ENCODE measurements around the gene MRGPRF. TPM values are rescaled to one million over a fixed set of nuclear protein-coding genes. Genes with fewer than 3 reads are reported as not detected.

The MRGPRF gene
- total RNA-seq, 1 donor from 2014 or later: 1.2 TPM

- Histone ChIP-seq H3K36me3 (ENCODE audit: control insufficient read depth, insufficient read depth, low read length) (no peaks in the 10 kb centered on the region), H3K27me3 (ENCODE audit: control insufficient read depth, insufficient read depth, low read length) (no peaks in the 10 kb centered on the region), H3K4me3 (ENCODE audit: low read depth, low read length) (no peak overlapping the region)
- TF ChIP-seq CTCF (IDR thresholded peaks at IDR 0.05; ENCODE audit: insufficient read depth, low read length, poor library complexity, severe bottlenecking): no peak
- DNase-seq (ENCODE audit: low read depth): no peak
Measured at GRCh38 chr11:69018924-69019323, 5.9 kb upstream of the MRGPRF start.

DNA sequence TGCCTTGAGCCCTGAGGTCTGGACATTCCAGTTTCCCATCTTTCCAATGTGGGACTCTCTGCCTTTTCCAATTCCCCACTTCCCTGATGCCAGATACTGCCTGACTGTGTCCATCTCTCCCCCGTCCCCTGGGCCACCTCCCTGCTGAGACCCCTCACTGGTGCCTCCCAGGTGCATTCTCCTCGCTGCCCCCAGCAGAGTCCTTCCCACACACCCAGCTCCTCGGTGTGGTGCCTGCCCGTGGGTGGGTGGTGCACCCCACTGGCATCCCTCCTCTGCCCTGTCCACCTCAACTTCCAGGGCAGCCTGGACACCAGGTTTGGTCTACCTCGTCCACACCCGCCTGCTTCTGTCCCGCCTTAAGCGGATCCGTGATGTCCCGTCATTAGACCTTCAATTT, 4.9 kb upstream of the MRGPRF start:
- no peak for TF ChIP-seq CTCF (IDR thresholded peaks at IDR 0.05; ENCODE audit: insufficient read depth, low read length, poor library complexity, severe bottlenecking)
- Histone ChIP-seq H3K4me3 (ENCODE audit: low read depth, low read length) (no peak overlapping the region), H3K27me3 (ENCODE audit: control insufficient read depth, insufficient read depth, low read length) (peaks cover 3% of the 10 kb centered on the region), H3K36me3 (ENCODE audit: control insufficient read depth, insufficient read depth, low read length) (no peaks in the 10 kb centered on the region)
- DNase-seq (ENCODE audit: low read depth): no peak

DNA sequence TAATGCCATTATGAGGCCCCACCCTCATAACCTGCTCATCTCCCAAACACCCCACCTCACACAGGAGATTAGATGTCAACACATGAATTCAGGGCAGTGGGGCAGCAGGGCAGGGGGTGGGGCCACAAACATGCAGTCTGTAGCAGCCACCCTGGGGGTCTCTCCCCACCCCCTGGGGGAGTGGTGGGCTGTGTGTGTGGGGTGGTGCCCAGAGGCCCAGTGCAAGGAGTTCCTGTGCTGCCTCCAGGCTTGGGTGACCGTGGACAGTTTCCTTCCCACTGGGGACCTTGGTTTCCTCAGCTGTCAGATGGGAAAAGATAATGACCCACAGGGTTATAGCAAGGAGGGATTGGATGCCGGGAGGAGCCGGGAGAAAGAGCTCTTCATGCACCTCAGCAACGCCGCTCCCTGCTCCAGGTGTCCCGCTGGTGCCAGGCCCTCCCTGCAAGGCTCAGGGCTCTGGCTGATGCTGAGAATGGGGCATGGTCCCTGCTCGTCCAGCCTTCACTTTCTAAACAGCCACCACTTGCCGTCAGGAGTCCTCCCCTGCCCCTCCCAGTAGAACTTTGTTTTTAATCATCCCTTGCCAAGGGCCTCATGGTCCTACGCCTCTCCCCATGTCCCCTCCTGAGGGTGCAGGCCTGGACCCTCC, 2.0 kb upstream of the MRGPRF start:
- Histone ChIP-seq H3K4me3 (ENCODE audit: low read depth, low read length) (no peak overlapping the region), H3K27me3 (ENCODE audit: control insufficient read depth, insufficient read depth, low read length) (peaks cover 3% of the 10 kb centered on the region), H3K36me3 (ENCODE audit: control insufficient read depth, insufficient read depth, low read length) (no peaks in the 10 kb centered on the region)
- no peak for DNase-seq (ENCODE audit: low read depth)
- no peak for TF ChIP-seq CTCF (IDR thresholded peaks at IDR 0.05; ENCODE audit: insufficient read depth, low read length, poor library complexity, severe bottlenecking)

DNA sequence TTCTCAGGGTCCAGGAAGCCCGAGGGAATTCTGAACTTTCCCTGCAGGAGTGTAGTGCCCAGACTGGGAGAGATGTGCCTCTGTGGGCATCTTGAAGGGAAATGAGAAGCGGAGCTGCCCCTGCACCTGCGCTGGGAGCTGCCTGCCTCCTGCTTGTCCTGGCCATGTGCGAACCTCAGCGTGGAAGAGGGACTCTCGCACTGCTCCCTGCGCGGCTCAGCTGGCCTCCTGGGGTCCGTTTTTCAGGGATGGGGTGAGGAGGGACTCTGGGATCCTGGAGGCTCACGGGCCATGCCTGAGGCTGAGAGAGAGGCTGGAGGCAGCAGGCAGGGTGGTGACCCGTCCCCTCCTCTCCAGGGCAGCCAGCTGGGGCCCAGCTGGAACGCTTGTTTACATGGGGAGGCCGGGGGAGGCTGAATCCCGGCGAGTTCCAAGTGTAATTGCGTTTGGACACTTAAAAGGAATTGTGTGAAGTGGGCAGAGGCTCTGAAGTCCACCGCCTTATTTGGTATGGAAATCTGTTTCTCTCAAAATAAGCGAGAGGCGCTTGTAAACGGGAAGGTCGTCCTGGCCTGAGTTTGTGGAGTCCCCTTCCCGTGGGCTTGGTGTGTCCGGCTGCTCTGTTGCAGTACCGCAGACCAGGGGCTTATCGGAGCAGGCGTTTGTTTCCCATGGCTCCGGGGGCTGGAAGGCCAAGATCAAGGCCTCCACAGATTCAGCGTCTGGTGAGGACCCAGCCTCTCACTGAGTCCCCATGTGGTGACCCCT, 1.2 kb upstream of the MRGPRF start:
- peaks cover 3% of the 10 kb centered on the region for H3K27me3 ChIP-seq (ENCODE audit: control insufficient read depth, insufficient read depth, low read length)
- DNase-seq (ENCODE audit: low read depth): no peak
- TF ChIP-seq CTCF (IDR thresholded peaks at IDR 0.05; ENCODE audit: insufficient read depth, low read length, poor library complexity, severe bottlenecking): no peak
- no peak overlapping the region for H3K4me3 ChIP-seq (ENCODE audit: low read depth, low read length)
- no peaks in the 10 kb centered on the region for H3K36me3 ChIP-seq (ENCODE audit: control insufficient read depth, insufficient read depth, low read length)

- Histone ChIP-seq H3K4me3 (ENCODE audit: low read depth, low read length) (no peak overlapping the region), H3K36me3 (ENCODE audit: control insufficient read depth, insufficient read depth, low read length) (no peaks in the 10 kb centered on the region), H3K27me3 (ENCODE audit: control insufficient read depth, insufficient read depth, low read length) (peaks cover 3% of the 10 kb centered on the region)
- no peak for DNase-seq (ENCODE audit: low read depth)
- no peak for TF ChIP-seq CTCF (IDR thresholded peaks at IDR 0.05; ENCODE audit: insufficient read depth, low read length, poor library complexity, severe bottlenecking)
Measured at GRCh38 chr11:69012092-69013008, 696 bp downstream of the MRGPRF start.
